H1 (cell line): Measurements from ENCODE around the gene COX7A1. TPM values are rescaled to one million over a fixed set of nuclear protein-coding genes. Genes with fewer than 3 reads are reported as not detected.

Experiments used
- CTCF ChIA-PET: fragments of 300-600 bp; sonication (Branson Sonifier 250); formaldehyde crosslinking; loops from one replicate; lab custom pipeline; 2021; ENCODE audit not compliant: partially characterized antibody; lab: Charles Lee
- POLR2A ChIA-PET: fragments of 300-600 bp; sonication (Branson Sonifier 250); formaldehyde crosslinking; loops from one replicate; lab custom pipeline; 2021; ENCODE audit warnings: inconsistent platforms; ENCODE audit not compliant: partially characterized antibody; lab: Charles Lee
- DNase-seq, 2 experiments: peaks; one replicate each; pipeline versions ENCODE4 v3.0.0 to v3.0.0-alpha.2; 2010 to 2022; ENCODE audit warnings: low spot score in 2 of 2, low read depth in 1 of 2, mixed read lengths in 1 of 2
- FAIRE-seq: peaks from 2 replicates; lab custom pipeline; 2011; peaks lifted over from hg19 to GRCh38; lab: Jason Lieb, UNC
- H2AFZ ChIP-seq: 2 replicates; pipeline ENCODE4 v1.8.1; 2012; ENCODE audit warnings: low read length, inconsistent platforms
- H2AK5ac ChIP-seq: 2 replicates; pipeline ENCODE4 v1.6.1; 2013; ENCODE audit warnings: low read depth, low read length
- H2BK120ac ChIP-seq: replicated peaks from 2 replicates; pipeline ENCODE3; 2013; ENCODE audit warnings: low read depth, low read length, inconsistent platforms
- H2BK12ac ChIP-seq: 2 replicates; pipeline ENCODE4 v1.6.1; 2013; ENCODE audit warnings: low read depth, low read length
- H2BK15ac ChIP-seq: 2 replicates; pipeline ENCODE4 v1.6.1; 2013; ENCODE audit warnings: low read length
- H2BK20ac ChIP-seq: 2 replicates; pipeline ENCODE4 v1.6.1; 2013; ENCODE audit warnings: low read length
- H2BK5ac ChIP-seq: 2 replicates; pipeline ENCODE4 v1.6.1; 2013; ENCODE audit warnings: low read depth, low read length
- H3K14ac ChIP-seq: 2 replicates; pipeline ENCODE4 v1.6.1; 2013; ENCODE audit warnings: inconsistent platforms; ENCODE audit not compliant: insufficient read length
- H3K18ac ChIP-seq: 2 replicates; pipeline ENCODE4 v1.6.1; 2013; ENCODE audit warnings: low read length; ENCODE audit errors: extremely low read depth
- H3K23ac ChIP-seq: 2 replicates; pipeline ENCODE4 v1.6.1; 2013; ENCODE audit warnings: inconsistent platforms; ENCODE audit not compliant: insufficient read length
- H3K23me2 ChIP-seq: 2 replicates; pipeline ENCODE4 v1.6.1; 2013; ENCODE audit warnings: low read depth, low read length
- H3K27ac ChIP-seq: 2 replicates; pipeline ENCODE4 v1.6.1; 2011; ENCODE audit warnings: low read depth, low read length, inconsistent platforms
- H3K27me3 ChIP-seq, 4 experiments: replicated peaks in 1 of 4; 1 replicate in 1 of 4; 2 replicates in 3 of 4; pipeline versions ENCODE4 v1.6.1 to v1.8.1; 2011 to 2013; ENCODE audit warnings: low read length in 3 of 4, mild to moderate bottlenecking in 3 of 4, inconsistent platforms in 2 of 4, mixed read lengths in 2 of 4, moderate library complexity in 1 of 4; ENCODE audit not compliant: control insufficient read depth in 3 of 4, insufficient read depth in 3 of 4; ENCODE audit errors: extremely low read depth in 1 of 4
- H3K36me3 ChIP-seq, 4 experiments: 2 replicates each; pipeline versions ENCODE4 v1.6.1 to v1.8.1; 2011 to 2013; ENCODE audit warnings: mild to moderate bottlenecking in 4 of 4, low read length in 3 of 4, moderate library complexity in 2 of 4, control low read depth in 1 of 4, inconsistent platforms in 1 of 4; ENCODE audit not compliant: insufficient read depth in 4 of 4, control insufficient read depth in 2 of 4
- H3K4ac ChIP-seq: replicated peaks from 2 replicates; pipeline ENCODE3; 2013; ENCODE audit warnings: low read length, low read depth, mixed read lengths, inconsistent platforms; ENCODE audit not compliant: insufficient read length
- H3K4me1 ChIP-seq, 4 experiments: replicated peaks in 1 of 4; 1 replicate in 1 of 4; 2 replicates in 3 of 4; pipeline versions ENCODE4 v1.6.1 to v1.8.1; 2011 to 2013; ENCODE audit warnings: low read length in 3 of 4, inconsistent platforms in 2 of 4, mixed read lengths in 1 of 4; ENCODE audit not compliant: insufficient read depth in 4 of 4, control insufficient read depth in 3 of 4
- H3K4me2 ChIP-seq, 2 experiments: 2 replicates each; pipeline versions ENCODE4 v1.6.1 to v1.8.1; 2011 to 2013; ENCODE audit warnings: low read depth in 2 of 2, low read length in 2 of 2, control low read depth in 1 of 2, inconsistent platforms in 1 of 2, mild to moderate bottlenecking in 1 of 2; ENCODE audit not compliant: insufficient read depth in 1 of 2
- H3K4me3 ChIP-seq, 4 experiments: fragments of 200-600, 300-600 bp in 1 of 4; sonication (generic), shearing (Covaris generic), sonication (Bioruptor Twin) in 1 of 4; 2 replicates each; pipeline versions ENCODE4 v1.5.1 to v1.8.1; 2011 to 2016; ENCODE audit warnings: low read length in 4 of 4, low read depth in 3 of 4, control low read depth in 2 of 4, inconsistent platforms in 2 of 4, mild to moderate bottlenecking in 2 of 4, mixed read lengths in 1 of 4, moderate library complexity in 1 of 4; ENCODE audit not compliant: insufficient read depth in 2 of 4; ENCODE audit errors: extremely low read depth in 1 of 4
- H3K56ac ChIP-seq: replicated peaks from 2 replicates; pipeline ENCODE3; 2013; ENCODE audit warnings: low read depth, mild to moderate bottlenecking, mixed read lengths, low read length, inconsistent platforms; ENCODE audit not compliant: insufficient read length
- H3K79me1 ChIP-seq: 2 replicates; pipeline ENCODE4 v1.6.1; 2013; ENCODE audit warnings: low read depth, low read length, control low read depth
- H3K79me2 ChIP-seq, 2 experiments: 2 replicates each; pipeline versions ENCODE4 v1.6.1 to v1.8.1; 2012 to 2013; ENCODE audit warnings: low read length in 2 of 2, mild to moderate bottlenecking in 2 of 2, inconsistent platforms in 1 of 2; ENCODE audit not compliant: insufficient read depth in 2 of 2, control insufficient read depth in 1 of 2
- H3K9ac ChIP-seq, 4 experiments: replicated peaks in 1 of 4; 1 replicate in 1 of 4; 2 replicates in 3 of 4; pipeline versions ENCODE4 v1.6.1 to v1.8.1; 2011 to 2013; ENCODE audit warnings: low read depth in 3 of 4, low read length in 3 of 4, control low read depth in 2 of 4, mild to moderate bottlenecking in 2 of 4, moderate library complexity in 2 of 4, inconsistent platforms in 1 of 4; ENCODE audit errors: extremely low read depth in 1 of 4
- H3K9me3 ChIP-seq, 2 experiments: 2 replicates each; pipeline versions ENCODE4 v1.6.1 to v1.8.1; 2012 to 2013; ENCODE audit warnings: mild to moderate bottlenecking in 2 of 2, moderate library complexity in 2 of 2, control low read depth in 1 of 2, inconsistent platforms in 1 of 2, low read depth in 1 of 2, low read length in 1 of 2, mixed read lengths in 1 of 2; ENCODE audit not compliant: insufficient read depth in 2 of 2
- H4K20me1 ChIP-seq, 2 experiments: replicated peaks in 1 of 2; 2 replicates each; pipeline versions ENCODE3 to v1.8.1; 2011 to 2013; ENCODE audit warnings: inconsistent platforms in 2 of 2, low read length in 2 of 2, mild to moderate bottlenecking in 1 of 2; ENCODE audit not compliant: insufficient read depth in 2 of 2, control insufficient read depth in 1 of 2
- H4K5ac ChIP-seq: 2 replicates; pipeline ENCODE4 v1.6.1; 2013; ENCODE audit warnings: low read length, low read depth, mixed read lengths, inconsistent platforms; ENCODE audit not compliant: insufficient read length
- H4K8ac ChIP-seq: 2 replicates; pipeline ENCODE4 v1.8.0; 2013; ENCODE audit warnings: mild to moderate bottlenecking, moderate library complexity, low read length, inconsistent platforms; ENCODE audit not compliant: insufficient read depth; ENCODE audit errors: extremely low read depth
- H4K91ac ChIP-seq: replicated peaks from 2 replicates; pipeline ENCODE3; 2013; ENCODE audit warnings: low read length, mixed read lengths, inconsistent platforms; ENCODE audit not compliant: insufficient read length
- ATF3 ChIP-seq: IDR thresholded peaks from 2 replicates; pipeline ENCODE4 v1.6.1; 2011; ENCODE audit warnings: low read depth, mild to moderate bottlenecking, low read length; ENCODE audit not compliant: insufficient read depth
- CTCF ChIP-seq, 3 experiments: IDR thresholded peaks; 1 replicate in 2 of 3; 2 replicates in 1 of 3; pipeline versions ENCODE4 v1.5.1 to v1.6.1; 2011; ENCODE audit warnings: low read length in 3 of 3, mild to moderate bottlenecking in 3 of 3, inconsistent platforms in 2 of 3, low read depth in 1 of 3, moderate library complexity in 1 of 3; ENCODE audit not compliant: insufficient read depth in 1 of 3; ENCODE audit errors: control extremely low read depth in 1 of 3
- EP300 ChIP-seq, 2 experiments: IDR thresholded peaks; 1 replicate in 1 of 2; 2 replicates in 1 of 2; pipeline ENCODE4 v1.6.1; 2011 to 2012; ENCODE audit warnings: low read depth in 2 of 2, low read length in 2 of 2, mild to moderate bottlenecking in 2 of 2, borderline replicate concordance in 1 of 2, inconsistent platforms in 1 of 2, moderate library complexity in 1 of 2
- EZH2 ChIP-seq: fragments of 200-600 bp; sonication (generic); IDR thresholded peaks from 2 replicates; pipeline ENCODE4 v1.7.1; 2012; ENCODE audit warnings: low read depth, mild to moderate bottlenecking, moderate library complexity, low read length, inconsistent platforms; ENCODE audit not compliant: severe bottlenecking
- GABPA ChIP-seq: IDR thresholded peaks from 2 replicates; pipeline ENCODE4 v1.6.1; 2011; ENCODE audit warnings: mild to moderate bottlenecking, low read length, moderate library complexity, borderline replicate concordance; ENCODE audit not compliant: insufficient read depth
- KDM5A ChIP-seq: fragments of 200-600 bp; IDR thresholded peaks from 2 replicates; pipeline ENCODE4 v1.7.1; 2012; ENCODE audit warnings: mild to moderate bottlenecking, low read length, inconsistent platforms, mixed read lengths
- POU5F1 ChIP-seq: IDR thresholded peaks from 2 replicates; pipeline ENCODE4 v1.6.1; 2011; ENCODE audit warnings: low read depth, mild to moderate bottlenecking, low read length, moderate library complexity
- RBBP5 ChIP-seq: IDR thresholded peaks from 2 replicates; pipeline ENCODE4 v1.7.1; 2012; ENCODE audit warnings: low read depth, mild to moderate bottlenecking, inconsistent platforms, low read length, moderate library complexity, borderline replicate concordance
- RFX5 ChIP-seq: IDR thresholded peaks from 2 replicates; pipeline ENCODE4 v1.6.1; 2011; ENCODE audit warnings: low read depth, low read length, improper control_type of control experiment, borderline replicate concordance
- SP2 ChIP-seq: IDR thresholded peaks from 2 replicates; pipeline ENCODE4 v1.6.1; 2012; ENCODE audit warnings: mild to moderate bottlenecking, low read length, inconsistent platforms
- WGBS, 2 experiments: shearing (Covaris generic) in 1 of 2; methylation state at CpG; one replicate each; pipeline versions ENCODE4 v1.1.6 to v1.1.7; 2013 to 2015; ENCODE audit warnings: low lambda C conversion rate in 2 of 2, mixed read lengths in 2 of 2, inconsistent platforms in 1 of 2, low coverage in 1 of 2, missing lambda C conversion rate in 1 of 2; ENCODE audit not compliant: insufficient replicate concordance in 2 of 2, insufficient coverage in 1 of 2, insufficient read length in 1 of 2; ENCODE audit errors: extremely low coverage in 1 of 2, missing lambda C conversion rate in 1 of 2; 5-methylcytosine and 5-hydroxymethylcytosine counted together
- polyA plus RNA-seq, 7 experiments: library from polyadenylated mRNA; depleted of rRNA in 3 of 7; stranded (reverse) in 5 of 7; unstranded in 2 of 7; fragments of >200 nt in 5 of 7; fragments of 200-250 nt in 2 of 7; gene quantifications; 1 replicate in 5 of 7; 2 replicates in 1 of 7; 4 replicates in 1 of 7; pipeline versions ENCODE4 v1.2.1 to v1.2.3, GENCODE V29; 2011 to 2013; ENCODE audit warnings: missing spikeins in 2 of 7, mixed read lengths in 2 of 7
- total RNA-seq: library from RNA; stranded (reverse); fragmentation: NEBNext Ultra II Directional; extraction: Animal tissue kit (Norgen Biotek cat#: 25700); gene quantifications from 2 replicates; pipeline ENCODE4 v1.2.1, GENCODE V29; 2021

The COX7A1 gene
- total and polyA plus RNA-seq, 2 of the 8 experiments (the other 6 are each of a cell fraction or from before 2014, with no cell fraction given), result 0.60 TPM

GRCh38 chr19:36142496-36142895, 9.8 kb downstream of the COX7A1 start:
- no peak overlapping the region for H3K56ac ChIP-seq
- H3K79me2 ChIP-seq, result peaks cover 0 to 12% of the 10 kb centered on the region in 2 experiments; a peak in 1 of 4 replicates
- no peak overlapping the region for H2BK5ac ChIP-seq
- peaks cover 0 to 8% of the 10 kb centered on the region in 2 experiments for H4K20me1 ChIP-seq
- FAIRE-seq, result no peak
- H2BK12ac ChIP-seq, result no peak overlapping the region
- no peak overlapping the region for H3K9ac ChIP-seq
- H3K4me1 ChIP-seq, result peaks cover 0 to 3% (median 3%) of the 10 kb centered on the region in 4 experiments; a peak in 3 of 7 replicates
- no peak overlapping the region for H4K91ac ChIP-seq
- H2AK5ac ChIP-seq, result no peak overlapping the region
- H3K4me2 ChIP-seq, result no peak overlapping the region; a peak in 1 of 4 replicates
- H4K8ac ChIP-seq, result no peak overlapping the region
- POLR2A ChIA-PET, result interaction anchor here (1.2 to 2.3 kb wide), 2 partner anchors 9 to 10 kb away, joined by 3 to 7 read pairs; partner anchors contain the start of gene COX7A1
- no peak for DNase-seq
- H2BK15ac ChIP-seq, result no peak overlapping the region
- H4K5ac ChIP-seq, result no peak overlapping the region
- WGBS, 2 experiments, result 93% methylated on average over 9 of the region's 9 CpGs; no CpG with 5 or more reads in 1 of the 2 experiments
- H3K4me3 ChIP-seq, result no peak overlapping the region
- H3K23me2 ChIP-seq, result peaks cover 13% of the 10 kb centered on the region; the same call in 1 of the 2 replicates
- H2AFZ ChIP-seq, result no peak overlapping the region
- H3K18ac ChIP-seq, result no peak overlapping the region
- H3K4ac ChIP-seq, result no peak overlapping the region
- CTCF ChIA-PET, result interaction anchor here (1.3 to 1.5 kb wide), 2 partner anchors 13 to 15 kb away, joined by 3 to 5 read pairs; no protein-coding TSS in a partner anchor
- no peak overlapping the region for H3K27ac ChIP-seq
- H3K36me3 ChIP-seq, result peaks cover 17 to 41% (median 38%) of the 10 kb centered on the region in 4 experiments
- no peak overlapping the region for H2BK120ac ChIP-seq
- peaks cover 3% of the 10 kb centered on the region for H3K79me1 ChIP-seq
- H3K14ac ChIP-seq, result no peak overlapping the region
- no peak overlapping the region for H2BK20ac ChIP-seq
- no peak overlapping the region for H3K23ac ChIP-seq
- no peaks in the 10 kb centered on the region for H3K9me3 ChIP-seq
- no peaks in the 10 kb centered on the region for H3K27me3 ChIP-seq
- TF ChIP-seq RFX5 (no peak), ATF3 (no peak), SP2 (no peak), KDM5A (no peak), EP300 (IDR thresholded peaks at IDR 0.05; ENCODE audit: borderline replicate concordance in 1 of 2, low read depth in 2 of 2, low read length in 2 of 2) (no peak), EZH2 (no peak), GABPA (no peak), CTCF (IDR thresholded peaks at IDR 0.05; ENCODE audit: control extremely low read depth in 1 of 3, insufficient read depth in 1 of 3, low read depth in 1 of 3, low read length in 3 of 3) (no peak), POU5F1 (no peak), RBBP5 (no peak)
